Smooth muscle cell of the pulmonary artery (primary cell): Measurements from ENCODE around the gene CDH8. TPM values are rescaled to one million over a fixed set of nuclear protein-coding genes. Genes with fewer than 3 reads are reported as not detected.

Experiments used
- total RNA-seq: library from RNA; depleted of rRNA; stranded (reverse); fragments of >200 nt; gene quantifications from 2 replicates; pipeline ENCODE4 v1.2.3, GENCODE V29; 2014

The CDH8 gene
- 0.10 and 0.13 TPM in 2 replicates for total RNA-seq

GRCh38 chr16:62036101-62036801 is at the start of gene CDH8:
Gene CDH8, minus strand, starts transcription at chr16:62036438. Its CDS starts 15,035 bp downstream, at chr16:62021403.

